ENCODE data around the gene APLNR.

DNA sequence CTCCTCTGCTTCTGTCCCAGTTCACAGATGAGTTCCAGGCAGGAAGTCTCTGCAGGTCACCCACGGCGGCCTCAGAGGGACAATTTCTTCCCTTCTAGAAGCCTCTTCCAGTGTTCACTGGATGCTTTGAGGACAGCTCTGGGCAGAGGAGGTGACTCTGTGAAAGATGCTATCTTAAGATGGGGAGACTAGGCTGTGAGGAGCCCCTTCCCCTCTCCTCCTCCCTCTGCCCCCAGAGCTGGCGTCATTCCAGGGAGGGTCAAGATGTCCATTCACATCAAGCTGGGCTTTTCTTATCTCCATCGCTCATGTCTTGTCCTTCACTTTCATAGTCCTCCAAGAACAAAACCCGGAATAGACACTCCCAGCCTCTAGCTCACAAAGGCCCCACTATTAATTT lies 3.3 kb downstream of the APLNR start:
- TF ChIP-seq CTCF (IDR thresholded peaks at IDR 0.05; ENCODE audit: borderline replicate concordance, extremely low read depth, low read length, poor library complexity, severe bottlenecking) = no peak
- no peak for TF ChIP-seq EZH2 (IDR thresholded peaks at IDR 0.05; ENCODE audit: borderline replicate concordance, low read depth, low read length, severe bottlenecking)
